GM18907 (cell line): ENCODE results near the gene C2CD2L.
"Not testable (repeated sequence)": the region's sequence is repeated elsewhere in the genome, so short reads cannot be mapped to it uniquely, and the experiment has no call there.

Experiments used
- ATAC-seq: cut with Tn5 transposase; IDR thresholded peaks from one replicate; pipeline ENCODE4 v1.9.1; 2021; ENCODE audit warnings: mild to moderate bottlenecking, moderate library complexity; ENCODE audit not compliant: unreplicated experiment

C2CD2L gene

DNA sequence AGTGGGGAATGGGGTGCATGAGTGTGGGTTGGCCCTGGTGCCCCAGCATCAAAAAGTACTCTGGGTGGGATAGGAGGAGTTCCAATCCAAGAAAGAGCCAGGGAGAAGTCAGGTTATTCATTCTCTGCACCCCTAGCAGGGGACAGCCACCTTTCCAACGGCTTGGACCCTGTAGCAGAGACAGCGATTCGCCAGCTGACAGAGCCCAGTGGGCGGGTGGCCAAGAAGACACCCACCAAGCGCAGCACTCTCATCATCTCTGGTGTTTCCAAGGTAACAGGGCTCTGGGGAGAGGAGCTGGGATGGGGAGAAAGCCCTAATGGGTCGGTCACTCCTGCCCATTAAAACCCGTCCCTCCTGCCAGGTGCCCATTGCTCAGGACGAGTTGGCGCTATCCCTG is 6.6 kb downstream of the C2CD2L start:
- no peak for ATAC-seq

DNA sequence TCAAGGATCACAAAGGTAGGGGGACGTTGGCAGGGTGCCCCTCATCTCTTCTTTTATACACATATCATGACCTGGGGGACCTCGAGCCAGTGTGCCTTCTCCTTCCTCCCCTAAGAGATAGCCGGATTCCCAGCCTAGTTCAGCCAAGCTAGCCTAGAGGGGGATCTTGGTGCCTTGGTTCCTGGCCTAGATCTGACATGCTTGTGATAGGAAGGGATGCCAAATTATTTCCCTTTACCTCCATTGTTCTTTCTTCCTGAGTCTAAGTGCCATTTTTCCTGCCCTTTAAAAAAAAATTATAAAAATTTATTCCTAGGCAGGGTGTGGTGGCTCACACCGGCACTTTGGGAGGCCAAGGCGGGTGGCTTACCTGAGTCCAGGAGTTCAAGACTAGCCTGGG is 7.2 kb downstream of the C2CD2L start:
- no peak for ATAC-seq

DNA sequence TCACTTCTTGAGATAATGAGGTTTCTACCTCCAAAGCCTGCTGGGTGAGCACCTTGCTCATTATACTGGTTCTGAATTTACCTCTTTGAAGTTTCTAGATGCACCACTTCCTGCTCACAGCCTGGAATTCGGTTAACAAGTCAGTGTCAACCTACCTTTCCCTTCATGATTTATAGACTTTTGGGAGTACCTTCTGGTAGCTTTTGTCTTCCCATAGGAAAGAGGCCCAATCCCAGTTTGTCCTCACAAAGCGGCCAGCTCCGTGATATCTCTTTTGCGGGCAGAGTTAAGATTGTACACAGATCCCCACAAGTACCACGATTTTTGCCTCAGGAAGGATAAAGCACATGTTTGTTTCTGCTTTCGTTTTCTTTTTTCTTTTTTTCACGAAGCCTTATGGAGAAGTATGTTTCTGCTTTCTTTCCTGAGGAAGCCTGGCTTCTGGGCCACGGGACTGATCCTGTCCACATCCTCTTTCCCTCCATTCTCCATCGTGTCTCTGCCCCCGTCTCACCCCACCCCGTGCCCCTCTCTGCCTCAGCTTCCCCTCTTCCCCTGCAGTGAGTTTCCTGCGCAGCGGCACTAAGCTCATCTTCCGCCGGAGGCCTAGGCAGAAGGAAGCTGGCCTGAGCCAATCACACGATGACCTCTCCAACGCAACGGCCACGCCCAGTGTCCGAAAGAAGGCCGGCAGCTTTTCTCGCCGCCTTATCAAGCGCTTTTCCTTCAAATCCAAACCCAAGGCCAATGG is 8.5 kb downstream of the C2CD2L start:
- ATAC-seq = no peak

DNA sequence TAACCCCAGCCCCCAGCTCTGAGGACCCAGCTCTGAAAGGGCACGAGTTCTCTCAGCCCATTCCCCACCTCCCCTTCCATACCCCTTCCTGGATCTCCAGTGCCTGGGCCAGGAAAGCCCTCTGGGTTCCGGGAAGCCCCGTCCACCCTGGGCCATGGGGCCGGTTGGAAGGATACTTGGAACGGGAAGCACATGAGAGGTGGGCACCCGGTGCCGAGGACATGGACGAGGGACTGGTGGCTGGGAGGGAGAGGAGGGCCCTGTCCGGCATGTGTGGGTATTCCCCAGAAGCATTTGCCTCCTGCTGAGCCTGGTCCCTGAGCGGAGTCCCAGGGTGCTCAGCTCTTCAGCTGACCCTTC is 9.1 kb downstream of the C2CD2L start:
- no peak for ATAC-seq

DNA sequence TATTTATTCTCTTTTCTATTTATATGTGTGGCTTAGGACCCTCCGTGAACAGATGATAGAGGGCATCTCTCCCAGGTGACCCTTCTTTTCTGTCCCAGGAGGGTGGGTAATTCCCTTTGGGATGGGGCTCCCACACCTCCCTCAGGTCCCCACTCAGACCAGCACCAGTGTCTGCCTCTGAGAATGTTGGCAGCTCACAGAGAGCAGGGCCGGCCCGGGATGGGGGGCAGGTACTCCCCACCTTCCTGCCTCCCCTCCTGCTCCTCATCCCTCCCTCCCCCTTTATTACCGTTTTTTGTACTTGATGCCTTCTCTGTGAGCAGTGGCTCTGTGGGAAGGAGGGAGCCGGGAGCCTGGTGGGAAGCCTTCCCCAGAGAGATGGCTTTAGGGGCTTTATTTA is 9.5 kb downstream of the C2CD2L start:
- ATAC-seq = no peak

DNA sequence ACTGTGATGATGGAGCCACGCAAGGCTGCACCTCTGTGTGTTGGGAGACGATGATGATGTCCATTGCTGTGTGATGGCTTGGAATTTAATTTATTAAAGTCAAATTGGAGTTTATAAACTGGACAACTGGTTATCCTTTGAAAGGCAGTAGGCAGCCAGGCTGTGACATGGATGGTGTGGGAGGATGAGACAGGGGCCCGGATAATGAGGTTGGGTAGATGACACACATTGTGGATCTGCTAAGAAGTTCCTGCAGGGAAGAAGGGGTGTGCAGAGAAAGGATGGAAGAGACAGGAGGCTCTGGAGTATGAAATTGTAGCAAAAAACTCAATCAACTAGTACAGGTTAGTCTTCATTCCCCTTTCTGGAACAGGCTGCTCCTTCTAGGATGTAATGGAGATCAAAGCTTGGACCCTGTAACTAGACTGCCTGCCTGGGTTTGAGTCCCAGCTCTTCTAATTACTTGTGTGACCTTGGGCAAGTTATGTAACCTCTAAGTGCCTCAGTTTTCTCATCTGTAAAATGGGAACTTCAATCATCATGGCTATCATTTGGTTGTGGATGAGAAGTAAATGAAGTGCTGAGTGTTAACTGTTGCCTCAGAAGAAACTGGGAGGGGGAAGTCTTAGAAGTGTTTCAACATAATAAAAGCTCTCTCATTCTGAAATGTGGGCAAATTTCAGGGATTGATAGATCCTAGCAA is 10.0 kb downstream of the C2CD2L start:
- no peak for ATAC-seq

DNA sequence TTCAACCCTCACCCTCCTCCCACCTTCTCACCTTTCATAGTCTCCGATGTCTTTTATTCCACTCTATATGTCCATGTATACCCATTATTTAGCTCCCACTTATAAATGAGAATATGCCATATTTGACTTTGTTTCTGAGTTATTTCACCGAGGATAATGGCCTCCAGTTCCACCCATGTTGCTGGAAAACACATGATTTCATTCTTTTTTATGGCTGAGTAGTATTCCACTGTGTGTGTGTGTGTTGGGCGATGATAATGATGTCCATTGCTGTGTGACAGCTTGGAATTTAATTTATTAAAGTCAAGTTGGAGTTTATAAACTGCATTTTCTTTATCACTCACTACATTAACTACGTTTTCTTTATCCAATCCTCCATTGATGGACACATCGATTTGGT is 11.1 kb downstream of the C2CD2L start:
- ATAC-seq = no peak

DNA sequence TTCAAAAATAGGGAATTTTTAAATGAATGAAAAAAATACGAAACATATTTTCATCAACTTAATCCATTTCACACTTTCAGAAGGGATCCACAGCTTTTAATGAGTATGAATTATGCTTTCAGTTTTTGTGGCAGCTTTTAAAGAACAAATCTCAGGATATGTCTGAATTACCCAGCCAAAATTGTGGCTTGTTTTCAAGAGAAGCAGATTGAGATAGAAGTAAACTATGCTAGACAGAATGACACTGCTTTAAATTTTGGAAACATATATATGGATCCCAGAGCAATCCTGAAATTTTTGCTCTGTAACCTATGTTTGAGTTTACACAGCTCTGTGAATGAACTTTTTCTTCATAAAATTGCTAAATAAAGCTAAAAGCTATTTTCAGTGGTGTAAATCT is 11.8 kb downstream of the C2CD2L start:
- no peak for ATAC-seq

DNA sequence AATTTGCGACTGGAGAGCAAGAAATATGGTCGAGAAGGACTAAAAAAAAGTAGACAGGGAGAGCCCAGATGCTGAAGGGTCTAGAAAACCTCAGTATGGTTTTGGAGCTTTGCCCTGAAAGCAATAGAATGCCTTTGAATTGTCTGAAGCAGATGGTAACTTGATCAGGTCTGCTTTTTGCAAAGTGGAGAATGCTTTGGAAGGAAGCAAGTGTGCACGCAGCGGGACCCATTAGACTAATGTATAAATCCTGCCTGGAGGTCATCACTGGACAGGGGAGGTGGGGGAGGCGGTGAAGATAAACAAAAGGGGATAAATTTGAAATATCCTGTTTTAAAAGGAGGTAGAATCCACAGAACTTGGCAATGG is 13.5 kb downstream of the C2CD2L start:
- no peak for ATAC-seq

DNA sequence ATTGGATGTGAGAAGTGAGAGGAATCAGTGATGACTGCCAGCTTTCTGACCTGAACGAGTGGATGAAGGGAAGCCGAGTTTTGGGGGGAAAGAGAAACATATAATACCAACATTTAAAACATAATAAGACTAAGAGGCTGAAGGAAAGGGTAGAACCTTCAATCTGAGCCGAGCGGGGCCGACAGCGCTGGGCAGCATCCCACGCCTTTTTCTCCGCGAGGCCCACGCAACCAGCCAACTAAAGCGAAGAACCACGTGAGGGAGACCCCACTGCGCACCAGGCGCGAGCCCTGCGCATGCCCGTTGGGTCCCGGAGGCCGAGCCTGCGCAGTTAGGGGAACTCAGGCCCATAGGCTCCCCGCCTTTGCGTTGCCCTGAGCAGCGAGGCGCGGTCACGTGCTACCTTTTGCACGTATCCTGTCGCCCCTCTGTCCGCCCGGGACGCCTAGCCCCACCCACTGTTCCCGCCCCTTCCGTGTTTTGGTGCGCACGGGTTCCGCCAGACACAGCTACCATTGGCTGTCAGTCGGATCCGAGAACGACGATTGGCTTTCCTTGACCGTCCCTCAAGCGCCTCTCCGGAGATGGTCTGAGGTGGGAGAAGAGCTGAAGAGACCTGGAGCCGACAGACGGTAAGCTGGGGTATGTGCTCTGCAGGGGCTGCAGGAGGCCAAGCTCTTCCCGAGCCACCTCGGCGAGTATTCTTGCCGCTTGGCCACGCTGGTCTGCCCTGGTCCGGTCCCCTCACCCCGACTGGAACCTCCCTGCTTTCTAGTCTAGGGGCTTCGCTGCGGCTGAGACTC is 14.1 kb downstream of the C2CD2L start, which contains the start of gene HINFP:
Gene HINFP, plus strand, starts transcription at position 573 of the 803 bp plus-strand sequence. CDS start 5,365 bp downstream, outside the sequence.
- ATAC-seq = peak; percentile 95

DNA sequence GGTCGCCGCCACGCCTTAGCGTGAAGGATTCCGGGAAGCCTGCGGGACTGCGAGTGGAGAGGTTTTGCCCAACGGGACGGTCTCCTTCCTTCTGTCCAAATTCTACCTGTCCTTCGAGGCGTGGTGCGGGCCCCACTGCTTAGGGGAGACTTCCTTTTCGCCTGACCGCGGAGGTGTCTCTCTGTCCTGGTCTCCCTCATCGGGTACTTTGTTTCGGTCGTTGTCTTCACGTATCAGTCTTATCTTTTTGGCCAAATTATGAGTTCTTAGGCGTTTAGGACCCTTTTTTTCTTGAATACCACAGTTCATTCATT is 14.6 kb downstream of the C2CD2L start:
- ATAC-seq = peak; percentile 22

DNA sequence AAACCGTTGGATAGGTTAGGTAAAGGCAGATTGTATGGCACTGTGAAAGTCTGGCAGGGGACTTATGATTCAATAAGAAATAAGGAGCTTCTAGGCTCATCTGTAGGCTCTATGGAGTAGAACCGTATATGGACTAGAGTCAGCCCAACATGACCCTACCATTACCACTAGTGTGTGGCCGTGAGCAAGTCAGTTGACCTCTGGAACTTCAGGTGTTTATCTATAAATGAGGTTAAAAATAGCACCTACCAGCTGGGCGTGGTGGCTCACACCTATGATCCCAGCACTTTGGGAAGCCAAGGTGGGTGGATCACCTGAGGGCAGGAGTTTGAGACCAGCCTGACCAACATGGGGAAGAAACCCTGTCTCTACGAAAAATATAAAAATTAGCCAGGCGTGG is 18.7 kb downstream of the C2CD2L start:
- no peak for ATAC-seq

DNA sequence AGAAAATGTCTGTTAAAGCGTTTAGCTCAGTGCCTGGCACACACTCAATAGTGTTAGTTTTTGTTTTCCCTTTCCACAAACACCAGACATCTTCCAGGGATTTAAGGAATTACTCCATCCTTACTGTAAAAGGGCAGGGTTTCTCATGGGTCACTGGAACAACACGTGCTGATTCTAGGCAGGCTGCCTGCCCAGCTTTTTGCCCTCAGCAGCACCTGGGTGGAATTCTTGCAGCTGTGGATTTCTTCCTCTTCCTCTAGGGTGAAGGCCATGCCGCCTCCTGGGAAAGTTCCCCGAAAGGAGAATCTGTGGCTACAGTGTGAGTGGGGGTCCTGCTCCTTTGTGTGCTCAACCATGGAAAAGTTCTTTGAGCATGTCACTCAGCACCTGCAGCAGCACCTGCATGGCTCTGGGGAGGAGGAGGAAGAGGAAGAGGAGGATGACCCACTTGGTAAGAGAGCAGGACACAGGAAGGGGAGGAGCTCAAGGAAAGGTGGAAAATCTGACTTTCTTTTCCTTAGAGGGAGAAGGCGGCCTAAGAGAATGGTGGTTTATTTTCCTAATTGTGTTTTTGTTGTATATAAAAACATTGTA is 19.6 kb downstream of the C2CD2L start:
- no peak for ATAC-seq

DNA sequence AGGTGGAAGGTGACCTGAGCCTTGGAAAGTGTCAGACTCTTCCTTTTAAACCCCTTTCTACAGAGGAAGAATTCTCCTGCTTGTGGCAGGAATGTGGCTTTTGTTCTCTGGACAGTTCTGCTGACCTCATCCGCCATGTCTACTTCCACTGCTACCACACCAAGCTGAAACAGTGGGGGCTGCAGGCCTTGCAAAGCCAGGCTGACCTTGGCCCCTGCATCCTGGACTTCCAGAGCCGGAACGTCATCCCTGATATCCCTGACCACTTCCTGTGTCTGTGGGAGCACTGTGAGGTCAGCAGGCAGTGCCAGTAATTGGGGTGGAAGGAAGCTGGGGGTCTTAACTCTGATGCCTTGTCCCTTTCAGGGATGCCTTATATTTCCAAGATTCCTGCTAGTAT is 23.5 kb downstream of the C2CD2L start:
- ATAC-seq = no peak

DNA sequence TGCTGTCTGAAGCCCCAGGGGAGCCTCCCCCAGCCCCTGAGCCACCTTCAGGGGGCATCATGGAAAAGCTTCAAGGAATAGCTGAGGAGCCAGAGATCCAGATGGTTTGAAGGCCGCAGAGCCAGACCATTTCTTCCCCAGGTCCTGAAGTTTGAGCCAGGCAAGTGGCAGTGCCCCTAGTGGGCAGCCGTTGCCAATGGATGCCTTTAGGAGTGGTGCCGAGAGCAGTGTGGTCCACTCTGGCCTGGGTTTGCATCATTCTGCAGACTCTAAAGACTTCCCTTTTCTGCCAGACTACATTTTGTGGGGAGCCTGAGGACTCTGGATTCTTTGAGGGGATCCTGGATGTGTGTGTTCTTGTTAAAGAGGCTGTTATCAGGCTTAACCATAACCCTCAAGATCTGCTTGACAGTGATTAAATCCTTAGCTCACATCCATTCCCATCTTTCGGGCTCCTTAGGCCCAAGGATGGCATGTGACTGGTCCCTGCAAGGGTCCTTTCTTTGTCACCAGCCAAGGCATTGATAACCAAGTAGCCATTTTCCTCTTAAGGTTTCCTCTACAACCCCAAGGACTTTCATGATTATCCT is 27.3 kb downstream of the C2CD2L start:
- no peak for ATAC-seq

DNA sequence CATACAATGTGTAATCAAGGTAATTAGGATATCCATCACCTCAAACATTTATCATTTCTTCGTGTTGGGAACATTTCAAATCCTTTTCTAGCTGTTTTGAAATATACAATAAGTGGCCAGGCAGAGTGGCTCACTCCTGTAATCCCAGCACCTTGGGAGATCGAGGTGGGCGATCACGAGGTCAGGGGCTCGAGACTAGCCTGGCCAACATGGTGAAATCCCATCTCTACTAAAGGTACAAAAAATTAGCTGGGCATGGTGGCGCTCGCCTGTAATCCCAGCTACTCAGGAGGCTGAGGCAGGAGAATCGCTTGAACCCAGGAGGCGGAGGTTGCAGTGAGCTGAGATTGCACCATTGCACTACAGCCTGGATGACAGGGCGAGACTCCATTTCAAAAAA is 32.1 kb downstream of the C2CD2L start:
- not testable (repeated sequence) for ATAC-seq

DNA sequence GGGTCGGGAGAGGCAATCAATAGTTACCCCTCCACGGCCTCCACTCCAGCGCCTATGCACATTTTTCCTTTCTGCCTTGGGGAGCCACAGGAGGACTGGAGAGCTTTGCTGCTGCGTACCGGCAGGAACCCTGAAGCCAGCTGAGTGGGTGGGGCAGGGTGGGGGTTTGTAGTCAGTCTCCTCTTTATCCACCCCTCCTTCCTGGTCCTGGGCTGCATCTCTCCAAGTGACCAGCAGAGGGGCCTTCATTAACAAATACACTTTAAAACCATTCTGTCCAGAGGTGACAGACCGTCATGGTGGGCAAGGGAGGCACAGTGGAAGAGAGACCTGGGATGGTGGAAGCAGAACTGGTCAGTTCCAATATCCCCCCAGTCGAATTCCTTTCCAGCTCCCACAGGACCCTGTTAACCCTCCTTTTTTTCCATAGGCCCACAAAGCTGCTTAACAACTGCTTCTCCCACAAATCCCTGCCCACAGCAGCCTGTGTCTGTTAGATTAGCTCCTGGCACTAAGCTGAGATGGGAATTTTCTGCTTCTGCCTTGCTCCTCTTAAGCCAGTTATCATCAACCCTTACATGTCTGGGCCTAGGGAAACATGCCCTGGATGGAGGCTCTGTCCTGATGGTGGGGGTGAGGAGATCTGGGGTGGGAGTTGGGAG is 37.8 kb downstream of the C2CD2L start:
- no peak for ATAC-seq

DNA sequence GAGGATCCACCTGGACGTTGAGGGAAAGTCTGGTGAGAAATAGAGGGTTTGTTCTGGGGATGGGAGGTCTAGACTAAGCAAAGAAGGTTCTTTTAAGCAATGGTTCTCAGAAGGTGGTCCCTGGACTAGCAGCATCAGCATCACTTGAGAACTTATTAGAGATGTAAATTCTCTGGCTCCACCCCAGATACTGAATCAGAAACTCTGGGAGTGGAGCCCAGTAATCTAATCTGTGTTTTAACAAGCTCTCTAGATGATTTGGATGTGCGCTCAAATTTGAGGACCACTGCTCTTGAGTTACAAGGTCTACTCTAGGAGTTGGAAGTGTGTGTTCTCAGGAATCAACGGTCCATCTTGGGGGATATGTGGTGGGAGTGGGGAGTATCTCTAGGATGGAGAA is 38.4 kb downstream of the C2CD2L start:
- no peak for ATAC-seq

DNA sequence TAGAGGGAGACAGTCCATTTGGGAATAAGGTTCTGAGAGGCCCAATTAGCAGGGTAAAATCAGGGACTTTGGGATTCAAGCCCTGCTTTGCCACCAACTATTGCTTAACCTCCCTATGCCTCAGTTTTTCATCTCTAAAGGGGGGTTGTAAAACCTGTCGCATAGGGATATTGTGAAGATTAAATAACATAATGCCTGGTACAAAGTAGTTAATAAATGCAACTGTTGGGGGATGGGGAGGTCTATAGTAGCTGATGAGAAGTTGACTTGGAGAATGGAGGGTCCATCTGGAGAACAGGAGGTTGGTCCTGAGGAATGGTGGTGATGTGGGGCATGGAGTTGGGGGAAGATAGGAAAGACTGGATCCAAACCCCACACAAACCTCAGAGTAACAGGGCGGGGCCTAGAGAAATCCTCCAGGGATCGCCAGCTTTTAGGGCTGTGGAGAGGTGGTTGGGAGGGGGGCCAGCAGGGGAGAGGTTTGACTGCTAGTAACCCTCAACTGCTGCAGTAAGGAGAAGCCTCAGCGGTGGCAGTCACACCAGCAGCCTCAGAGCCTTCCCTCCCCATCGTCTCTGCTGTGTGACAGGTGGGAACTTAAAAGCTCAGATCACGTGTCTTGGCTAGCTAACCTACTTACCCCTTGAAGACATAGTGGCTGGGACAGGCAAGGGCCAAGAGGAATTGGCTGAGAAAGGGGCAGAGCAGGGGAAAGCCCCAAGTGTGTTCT is 40.6 kb downstream of the C2CD2L start:
- ATAC-seq = no peak

DNA sequence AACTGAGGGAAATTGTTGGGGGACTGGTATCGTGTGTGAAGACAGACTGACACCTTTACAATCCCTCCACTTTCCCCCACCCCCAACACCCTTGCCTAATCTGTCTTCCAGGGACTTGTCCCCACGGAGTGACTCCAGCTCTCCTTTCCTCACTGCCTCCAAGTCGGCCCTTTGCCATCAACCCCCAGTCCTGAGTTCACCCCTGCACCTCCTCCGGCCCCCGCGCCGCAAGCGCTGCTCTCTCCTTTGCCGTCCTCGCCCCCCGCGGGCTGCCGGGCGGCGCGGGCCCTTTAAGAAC is 41.5 kb downstream of the C2CD2L start:
- no peak for ATAC-seq
